VCaP (cell line): ENCODE data around the gene NXN.
A peak's percentile ranks its signal among the peaks of the same experiment; 100 is the strongest.
"Not testable (repeated sequence)": the region's sequence is repeated elsewhere in the genome, so short reads cannot be mapped to it uniquely, and the experiment has no call there.

Source experiments
- H3K27ac ChIP-seq: fragments of 450-650 bp; 2 replicates; pipeline ENCODE4 v1.5.1; 2017
- CTCF ChIP-seq: fragments of 450-650 bp; conservative IDR thresholded peaks from 2 replicates; pipeline ENCODE4 v1.5.1; 2017; ENCODE audit warnings: mild to moderate bottlenecking, moderate library complexity

The NXN gene

GRCh38 chr17:879546-880442 lies 99.8 kb downstream of the NXN start:
- TF ChIP-seq CTCF = peak; percentile 78
- H3K27ac ChIP-seq = 0 out of 2 replicates have a peak overlapping the region, but pooled peaks have one; percentile 10

- no peak overlapping the region for H3K27ac ChIP-seq
- no peak for TF ChIP-seq CTCF
Observed at GRCh38 chr17:877630-878029, 101.9 kb downstream of the NXN start.

- H3K27ac ChIP-seq = no peak overlapping the region
- no peak for TF ChIP-seq CTCF
Observed at GRCh38 chr17:876272-876671, 103.3 kb downstream of the NXN start.

- not testable (repeated sequence) for H3K27ac ChIP-seq
Observed at GRCh38 chr17:874590-874989, 105.0 kb downstream of the NXN start.

DNA sequence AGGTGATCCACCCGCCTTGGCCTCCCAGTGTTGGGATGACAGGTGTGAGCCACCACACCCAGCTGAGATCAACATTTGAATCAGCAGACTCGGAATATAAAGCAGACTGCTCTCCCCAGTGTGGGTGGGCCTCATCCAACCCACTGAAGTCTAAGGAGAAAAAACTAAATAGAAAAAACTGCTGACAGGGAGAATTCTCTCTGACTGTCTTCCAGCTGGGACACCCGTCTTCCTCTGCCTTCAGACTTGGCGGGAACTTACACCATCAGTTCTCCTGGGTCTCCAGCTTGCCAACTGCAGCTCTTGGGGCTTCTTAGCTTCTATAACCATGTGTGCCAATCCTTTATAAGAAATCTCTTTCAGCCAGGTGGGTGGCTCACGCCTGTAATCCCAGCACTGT lies 106.7 kb downstream of the NXN start:
- TF ChIP-seq CTCF = no peak
- H3K27ac ChIP-seq = no peak overlapping the region

DNA sequence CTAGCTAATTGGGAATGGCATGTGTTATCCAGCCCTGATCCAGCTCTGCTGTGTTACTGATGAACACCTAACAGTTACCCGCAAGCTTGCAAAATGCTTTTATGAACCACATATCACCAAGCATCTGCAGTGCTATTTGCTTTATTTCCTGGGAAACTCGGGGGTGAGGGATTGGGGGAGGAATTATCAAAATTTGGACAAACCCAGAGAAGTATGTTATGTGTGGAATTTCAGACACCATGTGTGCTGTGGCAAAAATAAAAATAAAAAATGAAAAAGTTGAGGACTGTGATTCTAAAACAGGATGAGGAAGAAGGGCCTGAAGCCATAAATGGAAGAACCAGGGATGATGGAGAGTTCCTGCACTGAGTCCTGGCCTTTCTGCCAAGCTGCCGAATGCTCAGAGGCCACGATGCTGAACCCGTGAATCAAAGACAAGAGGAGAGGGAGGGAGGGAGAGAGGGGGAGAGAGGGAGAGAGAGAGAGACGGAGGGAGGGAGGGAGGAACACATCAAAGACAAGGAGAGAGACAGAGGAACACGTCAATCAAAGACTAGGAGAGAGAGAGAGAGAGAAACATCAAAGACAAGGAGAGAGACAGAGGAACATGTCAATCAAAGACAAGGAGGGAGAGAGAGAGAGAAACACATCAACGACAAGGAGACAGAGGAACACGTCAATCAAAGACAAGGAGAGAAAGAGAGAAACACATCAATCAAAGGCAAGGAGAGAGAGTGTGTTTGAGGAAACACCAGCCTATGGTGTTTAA lies 107.6 kb downstream of the NXN start:
- TF ChIP-seq CTCF = no peak
- no peak overlapping the region for H3K27ac ChIP-seq

- TF ChIP-seq CTCF = no peak
- no peak overlapping the region for H3K27ac ChIP-seq
Observed at GRCh38 chr17:869567-870525, 109.7 kb downstream of the NXN start.
